Cardiac atrium fibroblast (primary cell): ENCODE data around the gene KCNJ10. TPM values are rescaled to one million over a fixed set of nuclear protein-coding genes. Genes with fewer than 3 reads are reported as not detected.

Experiments
- total RNA-seq: library from RNA; depleted of rRNA; stranded (reverse); fragments of >200 nt; gene quantifications from 2 replicates; pipeline ENCODE4 v1.2.3, GENCODE V29; 2015

Gene KCNJ10
- not detected in 2 replicates for total RNA-seq

DNA sequence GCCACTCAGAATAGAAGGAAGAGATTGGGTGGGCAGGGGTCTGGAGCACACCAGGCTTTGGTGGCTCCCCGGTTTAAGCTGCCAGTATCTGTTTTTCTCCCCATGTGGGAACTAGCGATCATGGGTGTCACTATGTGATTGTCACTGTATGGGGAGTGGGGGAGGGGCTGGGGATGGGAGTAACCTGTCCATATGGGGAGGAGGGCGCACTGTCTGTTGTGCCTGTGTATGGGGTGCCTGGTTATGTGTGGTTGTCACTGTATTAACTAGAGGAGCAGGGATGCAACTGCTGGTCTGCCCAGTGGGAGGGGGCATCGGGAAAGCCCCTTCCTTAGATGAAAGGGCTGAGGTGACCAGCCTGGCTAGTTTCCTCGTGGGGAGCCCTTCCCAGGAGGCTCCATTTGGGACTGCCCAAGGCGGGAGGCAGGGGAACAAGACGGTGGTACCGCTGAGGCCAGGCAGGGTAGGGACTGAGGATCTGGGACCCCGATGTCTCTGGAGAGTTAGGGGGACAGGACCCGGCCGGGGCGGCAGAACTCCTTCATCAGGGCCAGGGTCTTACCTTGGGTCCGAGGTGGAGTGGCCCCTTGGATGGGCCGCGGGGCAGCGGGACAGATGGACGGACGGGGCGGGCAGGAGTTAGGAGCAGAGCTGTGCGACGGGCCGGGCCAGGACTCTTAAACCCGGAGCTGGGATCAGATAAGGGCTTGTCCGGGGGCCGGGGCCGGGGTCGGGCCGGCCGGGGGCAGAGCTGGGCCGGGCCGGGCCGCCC is at the start of gene KCNJ10:
KCNJ10 (minus strand) TSS at position 701 of the 772 bp plus-strand sequence. CDS start 27,628 bp downstream, outside the sequence.

DNA sequence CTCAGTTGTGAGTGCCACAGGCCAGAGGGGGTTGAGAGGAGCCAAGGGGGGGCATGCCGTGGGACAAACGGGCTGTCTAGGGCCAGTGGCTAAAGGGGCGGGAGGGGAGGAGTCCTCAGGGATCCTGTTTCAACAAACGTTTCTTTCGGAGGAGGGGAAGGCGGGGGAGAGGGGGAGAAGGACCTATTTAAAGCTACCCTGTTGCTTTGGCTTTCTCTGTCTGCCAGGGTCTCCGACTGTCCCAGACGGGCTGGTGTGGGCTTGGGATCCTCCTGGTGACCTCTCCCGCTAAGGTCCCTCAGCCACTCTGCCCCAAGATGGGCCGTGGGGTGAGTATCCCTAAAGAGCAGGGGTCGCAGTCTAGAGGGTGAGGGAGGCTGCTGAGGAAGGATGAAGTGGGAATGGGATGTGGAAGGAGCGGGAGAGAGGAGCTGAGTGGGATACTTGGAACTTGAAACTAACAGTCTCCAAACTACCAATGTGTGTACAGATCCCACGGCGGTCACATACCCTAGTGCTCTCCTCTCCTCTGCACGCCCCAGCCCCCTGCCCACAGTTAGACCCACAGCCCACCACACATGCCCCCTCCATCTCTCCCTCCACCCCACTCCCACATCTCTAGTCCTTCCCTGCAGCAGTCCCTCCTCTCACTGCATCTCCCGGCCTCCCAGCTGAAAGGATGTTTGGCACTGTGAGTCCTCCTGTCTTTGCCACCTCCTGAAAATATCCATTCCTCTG is 45.8 kb upstream of the KCNJ10 start, which contains the start of gene ATP1A2:
ATP1A2 (plus strand) TSS at position 215 of the 738 bp plus-strand sequence; CDS start at position 318, 103 bp downstream.

DNA sequence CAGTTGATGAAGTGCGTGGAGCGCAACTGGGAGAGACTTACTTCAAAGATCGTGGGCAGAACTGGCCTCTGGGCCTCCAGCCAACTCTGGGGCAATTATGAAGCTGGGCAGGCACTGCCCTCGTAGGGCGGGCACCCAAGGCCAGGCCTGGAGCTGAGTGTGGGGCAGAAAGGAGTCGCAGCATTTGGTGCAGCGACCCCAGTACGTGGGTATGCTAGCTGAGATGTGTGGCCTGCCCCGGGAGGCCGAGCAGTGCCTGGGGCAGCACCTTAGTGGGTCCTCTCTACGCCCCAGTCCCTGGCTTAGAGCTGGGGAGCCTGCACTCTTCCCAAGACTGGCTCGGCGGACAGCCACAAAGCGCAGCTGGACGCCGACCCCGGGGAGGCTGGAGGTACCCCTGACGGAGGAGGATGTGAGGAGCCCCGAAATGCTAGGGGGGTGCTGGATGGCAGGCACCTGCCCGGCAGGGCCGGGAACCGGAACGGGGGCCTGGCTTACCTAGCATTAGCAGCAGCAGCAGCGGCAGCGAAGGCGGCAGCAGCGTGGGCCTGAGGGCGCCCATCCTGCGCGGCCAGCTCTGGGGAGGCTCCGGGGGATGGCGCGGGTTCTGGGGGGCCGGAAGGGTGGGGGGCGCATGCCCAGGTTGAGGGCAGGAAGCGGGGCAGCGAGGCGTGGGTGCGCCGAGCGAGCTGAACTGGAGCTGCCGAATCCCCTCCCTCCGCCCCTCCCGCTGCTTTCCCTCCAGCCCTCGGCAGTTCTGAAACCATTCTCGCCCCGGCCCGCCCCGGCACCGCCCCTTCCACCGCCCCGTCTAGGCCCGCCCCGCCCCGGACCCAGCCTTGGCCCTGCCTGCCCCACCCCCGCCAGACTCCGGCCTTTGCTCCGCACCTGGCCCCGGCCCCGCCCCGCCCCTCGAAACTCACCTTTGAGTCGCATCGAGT is 28.2 kb upstream of the KCNJ10 start, which contains the start of gene IGSF8:
IGSF8 (minus strand) TSS at position 709 of the 941 bp plus-strand sequence; CDS start at position 562, 147 bp downstream.

DNA sequence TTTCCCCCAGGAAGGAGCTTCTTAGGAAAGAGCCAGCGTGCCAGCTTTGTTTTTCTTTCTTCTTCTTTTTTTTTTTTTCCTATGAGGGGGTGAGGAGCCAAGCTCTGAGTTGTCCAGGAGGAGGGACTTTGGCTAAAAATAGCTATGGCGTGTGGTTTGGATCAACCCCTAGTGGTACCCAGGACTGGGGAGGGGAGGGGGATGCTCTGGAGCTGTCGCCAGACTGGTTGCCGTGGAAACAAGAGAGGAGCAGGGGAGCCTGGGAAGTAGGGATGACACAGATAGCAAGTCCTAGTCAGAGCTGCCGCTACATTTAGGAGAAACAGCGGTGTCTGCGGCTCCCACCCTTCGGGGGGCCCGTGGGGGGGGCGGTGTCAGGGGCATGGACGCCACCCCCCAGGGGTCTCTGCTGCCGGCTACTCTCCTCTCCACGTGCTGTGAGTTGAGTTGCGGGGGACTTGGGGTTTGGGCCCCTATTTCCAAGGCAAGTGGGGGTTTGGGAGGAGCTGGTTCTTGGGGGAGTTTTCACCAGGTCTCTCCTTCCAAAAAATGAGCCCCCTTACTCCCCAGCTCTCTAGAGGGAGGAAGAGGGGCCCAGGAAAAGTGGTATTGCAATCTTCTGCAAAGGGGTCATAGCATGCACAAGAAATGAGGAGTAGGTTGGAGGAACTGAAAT is 11.4 kb upstream of the KCNJ10 start, which contains the start of gene KCNJ9:
KCNJ9 (plus strand) TSS at position 278 of the 676 bp plus-strand sequence. CDS start 2,493 bp downstream, outside the sequence.

DNA sequence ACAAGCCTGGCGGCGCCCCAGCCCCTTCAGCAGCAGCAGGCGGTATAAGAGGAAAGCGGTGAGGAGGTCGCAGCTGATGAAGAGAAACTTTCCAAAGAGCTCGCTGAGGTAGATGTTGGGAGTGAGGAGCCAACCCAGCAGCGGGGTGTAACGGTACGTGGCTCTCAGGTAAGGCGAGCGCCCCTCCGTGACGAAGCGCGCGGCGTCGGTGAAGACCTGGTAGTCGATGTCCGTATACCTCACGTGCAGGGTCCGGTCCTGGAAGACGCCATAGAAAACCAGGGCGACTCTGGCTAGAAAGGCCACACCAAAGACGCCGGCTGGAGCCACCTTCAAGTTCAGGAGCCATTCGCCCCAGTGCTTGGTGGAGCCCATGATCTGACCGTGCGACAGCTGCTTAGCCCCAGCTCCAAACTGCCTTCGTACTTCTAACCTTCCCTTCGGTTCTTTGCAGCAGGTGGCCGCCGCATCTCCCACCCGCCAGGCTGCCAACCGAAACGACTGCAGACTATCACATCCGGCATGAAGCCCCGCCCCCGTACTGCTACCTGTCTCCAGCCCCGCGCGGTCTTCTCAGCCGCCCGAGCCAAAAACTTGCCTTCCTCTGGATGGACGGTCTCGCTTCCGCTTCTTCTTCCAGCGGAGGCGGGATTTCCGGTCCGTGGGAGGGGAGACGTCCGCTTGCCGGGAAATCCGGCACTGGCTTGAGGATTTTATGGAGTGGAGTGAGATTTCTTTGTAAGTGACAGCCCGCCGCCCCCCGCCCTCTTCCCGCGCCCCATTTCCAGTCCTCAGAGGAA is 38.4 kb downstream of the KCNJ10 start, which contains the start of gene PIGM:
PIGM (minus strand) TSS at position 626 of the 800 bp plus-strand sequence; CDS start at position 375, 251 bp downstream.

DNA sequence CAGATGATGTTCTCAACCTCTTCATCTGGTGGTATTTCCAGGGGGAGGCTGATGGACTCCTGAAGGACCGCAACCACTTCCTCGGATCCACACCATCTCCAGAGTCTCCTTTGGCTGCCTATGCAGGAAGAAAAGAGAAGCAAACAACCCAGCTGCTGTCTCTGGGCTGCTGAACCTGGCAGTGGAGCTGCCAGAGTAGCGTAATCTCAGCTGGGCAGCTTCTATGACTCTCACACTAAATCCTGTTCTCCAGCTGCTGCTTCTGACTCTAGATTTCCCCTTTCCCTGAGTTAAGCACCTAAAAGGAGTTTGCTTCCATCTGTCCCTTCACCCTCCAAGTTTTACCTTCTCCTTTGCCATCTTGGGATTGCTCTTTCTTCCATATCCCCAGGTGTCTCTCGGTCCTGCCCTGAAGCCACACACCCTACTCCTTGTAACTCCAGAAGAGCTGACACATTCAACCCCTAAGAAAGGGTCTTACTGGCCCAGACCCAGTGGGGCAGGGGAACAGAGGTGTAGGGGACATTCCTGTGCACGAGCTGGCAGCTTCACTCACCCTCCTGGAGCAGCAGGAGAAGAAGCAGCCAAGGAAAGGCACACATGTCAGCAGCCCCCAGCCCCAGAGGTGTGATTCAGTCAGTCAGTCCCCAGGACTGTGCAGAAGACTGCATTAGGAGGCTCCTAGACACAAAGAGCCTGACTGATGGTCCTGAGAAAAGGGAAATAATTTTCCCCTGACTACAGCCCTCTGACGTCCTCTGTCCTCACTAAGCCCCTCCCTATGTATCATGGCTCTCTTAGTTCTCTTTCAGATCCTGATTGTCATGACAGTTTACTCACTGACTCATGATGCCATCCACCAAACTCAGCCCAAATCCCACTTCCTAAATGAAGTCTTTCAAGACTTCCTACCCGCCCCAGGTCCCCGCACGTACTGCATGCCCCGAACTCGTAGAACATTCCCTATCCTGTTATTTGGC is 116.1 kb downstream of the KCNJ10 start, which contains the start of gene SLAMF9:
SLAMF9 (minus strand) TSS at position 702 of the 980 bp plus-strand sequence; CDS start at position 602, 100 bp downstream.

Other genes with a start within 250 kb of the KCNJ10 start
- not detected in 2 replicates for gene SLAMF8, start 243.3 kb downstream of the KCNJ10 start, total RNA-seq
- gene VSIG8, start 207.5 kb downstream of the KCNJ10 start, total RNA-seq = not detected in 2 replicates
- gene CFAP45, start 170.0 kb downstream of the KCNJ10 start, total RNA-seq = not detected in 2 replicates
- 446 and 509 TPM in 2 replicates for gene TAGLN2, start 144.7 kb downstream of the KCNJ10 start, total RNA-seq
- gene IGSF9, start 124.5 kb downstream of the KCNJ10 start, total RNA-seq = 0.16 TPM in 1 of 2 replicates, not detected in the other
- gene SLAMF9, start 115.9 kb downstream of the KCNJ10 start, total RNA-seq = not detected in 2 replicates
- gene PIGM, start 38.2 kb downstream of the KCNJ10 start, total RNA-seq = 1.4 and 3.1 TPM in 2 replicates
- gene KCNJ9, start 11.4 kb upstream of the KCNJ10 start, total RNA-seq = not detected in 2 replicates
- 18.1 and 23.2 TPM in 2 replicates for gene IGSF8, start 28.5 kb upstream of the KCNJ10 start, total RNA-seq
- 1.3 TPM in 1 of 2 replicates, not detected in the other for gene ATP1A2, start 45.6 kb upstream of the KCNJ10 start, total RNA-seq
- gene ATP1A4, start 81.4 kb upstream of the KCNJ10 start, total RNA-seq = not detected in 2 replicates
- not detected in 2 replicates for gene CASQ1, start 120.4 kb upstream of the KCNJ10 start, total RNA-seq
- gene PEA15, start 135.2 kb upstream of the KCNJ10 start, total RNA-seq = 75.5 and 135 TPM in 2 replicates
- 36.3 and 47.3 TPM in 2 replicates for gene DCAF8, start 192.4 kb upstream of the KCNJ10 start, total RNA-seq
- 39.0 and 41.8 TPM in 2 replicates for gene PEX19, start 215.0 kb upstream of the KCNJ10 start, total RNA-seq